IPS DF 4.7 (cell line): ENCODE measurements around the gene RXRB.

ENCODE experiments used
- DNase-seq: peaks from one replicate; pipeline ENCODE4 v3.0.0-alpha.2; 2013; ENCODE audit warnings: low spot score; ENCODE audit errors: extremely low read depth

RXRB gene

DNA sequence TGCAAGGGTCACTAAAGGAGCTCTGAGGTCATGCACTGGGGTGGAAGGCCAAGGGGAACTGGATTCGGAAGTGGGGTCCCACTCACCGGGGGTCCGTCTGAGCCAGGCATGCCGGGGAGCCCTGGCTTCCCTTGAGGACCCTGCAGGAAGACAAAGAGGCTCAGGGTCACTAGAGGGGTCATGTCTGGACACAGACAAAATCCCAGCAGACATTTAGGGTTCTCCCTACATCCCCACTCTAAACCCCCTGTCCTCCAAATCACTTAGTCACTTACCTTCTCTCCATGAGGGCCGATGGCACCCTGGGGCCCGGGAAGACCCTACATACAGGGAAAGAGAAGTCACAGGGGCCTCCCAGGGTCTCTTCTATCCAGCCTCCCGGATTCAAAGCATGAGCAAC, 23.6 kb downstream of the RXRB start:
- no peak for DNase-seq

DNA sequence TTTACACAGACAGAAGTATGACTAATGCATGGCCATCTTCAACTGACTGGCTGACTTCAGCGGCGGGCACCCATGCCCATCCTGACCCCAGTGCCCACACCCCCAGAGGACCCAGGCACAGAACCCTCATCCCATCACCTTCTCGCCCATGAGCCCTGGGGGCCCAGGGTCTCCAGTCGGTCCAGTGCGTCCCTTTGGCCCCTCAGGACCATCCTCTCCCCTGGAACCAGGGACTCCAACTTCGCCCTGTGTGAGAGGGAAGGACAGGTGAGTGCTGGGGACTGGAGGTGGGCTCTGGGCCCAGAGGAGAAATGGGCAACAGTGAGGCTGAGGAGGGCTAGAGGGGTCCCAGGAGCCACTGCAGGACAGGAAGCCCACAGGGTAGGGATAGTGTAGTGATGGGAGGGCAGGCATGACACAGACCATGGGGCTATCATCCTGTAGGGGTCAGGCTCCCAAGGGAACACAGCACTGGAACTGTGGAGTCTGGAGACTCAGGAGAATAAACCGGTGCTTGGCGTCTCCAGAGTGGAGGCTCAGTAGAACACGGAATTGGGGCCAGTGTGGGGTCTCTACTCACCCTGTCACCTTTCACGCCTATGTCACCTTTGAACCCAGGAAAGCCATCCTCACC, 24.9 kb downstream of the RXRB start:
- DNase-seq: no peak

DNA sequence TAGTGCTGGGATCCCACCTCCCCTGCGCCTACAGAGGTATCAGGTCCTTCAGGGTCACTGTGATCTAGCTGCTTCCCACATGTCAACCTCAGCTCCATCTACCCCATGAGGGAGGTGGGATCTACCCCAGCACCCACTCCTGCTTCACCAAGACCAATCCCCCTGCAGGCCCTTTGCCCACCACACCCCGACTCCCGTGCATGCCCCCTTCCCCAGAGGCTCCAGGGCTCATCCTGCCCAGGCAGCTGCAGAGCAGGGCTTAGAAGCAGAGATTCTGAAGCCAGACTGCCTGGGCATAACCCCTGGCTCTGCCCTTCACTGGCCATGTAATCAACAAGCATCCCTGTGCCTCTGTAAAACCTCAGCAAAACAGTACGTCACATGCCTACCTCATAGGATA, 25.7 kb downstream of the RXRB start:
- no peak for DNase-seq

DNA sequence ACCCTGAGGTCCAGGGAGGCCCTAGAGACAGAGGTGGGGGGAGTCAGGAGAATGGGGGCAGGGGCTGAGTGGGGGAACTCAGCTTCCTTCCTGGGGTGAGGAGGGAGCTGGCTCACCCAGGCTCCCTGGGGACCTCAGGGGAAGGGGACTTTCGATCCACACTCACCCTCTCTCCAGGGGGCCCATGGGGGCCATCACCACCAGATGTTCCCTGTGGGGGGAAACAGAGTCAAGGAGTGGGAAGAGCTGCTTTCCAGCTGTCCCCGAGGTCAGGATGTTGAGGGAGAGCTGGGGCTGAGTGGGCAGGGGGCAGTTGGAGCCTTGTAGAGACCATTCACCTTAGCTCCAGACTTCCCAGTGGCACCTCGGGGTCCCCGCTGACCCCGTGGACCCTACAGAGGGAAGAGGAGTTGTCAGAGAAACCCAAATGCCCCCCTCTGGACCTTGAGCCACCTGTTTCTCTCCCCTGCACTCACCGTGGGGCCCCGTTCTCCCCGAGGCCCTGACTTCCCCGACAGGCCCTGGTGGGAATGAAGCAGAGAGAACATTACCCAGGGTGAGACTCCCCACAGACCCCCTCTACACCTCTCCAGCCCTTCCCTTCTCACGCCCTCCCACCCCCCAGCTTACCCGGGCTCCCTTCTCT, 26.8 kb downstream of the RXRB start:
- no peak for DNase-seq

DNA sequence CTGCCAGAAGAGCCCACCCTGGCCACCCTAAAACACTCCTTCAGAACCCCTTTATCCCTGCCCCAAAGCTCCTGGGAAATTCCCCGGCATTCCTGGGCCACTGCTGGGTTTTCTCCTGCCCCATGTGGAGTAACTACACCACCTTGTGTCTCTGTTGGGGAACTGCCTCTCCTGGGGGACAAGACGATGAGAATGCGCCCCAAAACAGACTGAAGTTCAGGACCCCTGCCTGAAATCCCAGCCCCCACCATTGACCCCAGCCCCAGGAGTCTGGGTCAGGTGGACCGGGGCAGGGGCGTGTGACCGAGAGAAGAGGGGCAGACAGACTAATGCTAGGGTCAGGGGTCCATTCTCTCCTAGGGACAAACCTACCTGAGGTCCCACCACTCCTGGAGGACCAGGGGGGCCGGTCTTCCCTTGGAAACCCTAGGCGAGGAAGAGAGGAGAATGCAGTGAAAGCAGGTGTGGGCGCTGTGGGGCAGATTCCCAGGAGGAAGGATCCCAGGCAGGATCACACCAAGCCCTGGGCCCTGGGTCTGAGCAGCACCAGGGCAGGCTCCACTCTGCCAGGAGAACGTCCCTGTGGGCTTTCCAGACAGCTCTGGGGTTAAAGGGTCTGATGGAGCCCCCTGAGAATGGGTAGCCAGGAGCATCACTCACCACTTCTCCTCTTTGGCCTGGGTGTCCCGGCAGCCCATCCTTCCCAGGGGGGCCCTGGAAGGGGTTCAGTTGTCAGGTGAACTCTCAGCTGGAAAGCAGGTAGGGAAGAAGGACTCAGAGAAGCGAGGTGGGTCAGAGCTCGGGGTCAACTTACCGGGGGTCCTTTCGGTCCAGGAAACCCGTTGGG, 27.6 kb downstream of the RXRB start:
- no peak for DNase-seq

DNA sequence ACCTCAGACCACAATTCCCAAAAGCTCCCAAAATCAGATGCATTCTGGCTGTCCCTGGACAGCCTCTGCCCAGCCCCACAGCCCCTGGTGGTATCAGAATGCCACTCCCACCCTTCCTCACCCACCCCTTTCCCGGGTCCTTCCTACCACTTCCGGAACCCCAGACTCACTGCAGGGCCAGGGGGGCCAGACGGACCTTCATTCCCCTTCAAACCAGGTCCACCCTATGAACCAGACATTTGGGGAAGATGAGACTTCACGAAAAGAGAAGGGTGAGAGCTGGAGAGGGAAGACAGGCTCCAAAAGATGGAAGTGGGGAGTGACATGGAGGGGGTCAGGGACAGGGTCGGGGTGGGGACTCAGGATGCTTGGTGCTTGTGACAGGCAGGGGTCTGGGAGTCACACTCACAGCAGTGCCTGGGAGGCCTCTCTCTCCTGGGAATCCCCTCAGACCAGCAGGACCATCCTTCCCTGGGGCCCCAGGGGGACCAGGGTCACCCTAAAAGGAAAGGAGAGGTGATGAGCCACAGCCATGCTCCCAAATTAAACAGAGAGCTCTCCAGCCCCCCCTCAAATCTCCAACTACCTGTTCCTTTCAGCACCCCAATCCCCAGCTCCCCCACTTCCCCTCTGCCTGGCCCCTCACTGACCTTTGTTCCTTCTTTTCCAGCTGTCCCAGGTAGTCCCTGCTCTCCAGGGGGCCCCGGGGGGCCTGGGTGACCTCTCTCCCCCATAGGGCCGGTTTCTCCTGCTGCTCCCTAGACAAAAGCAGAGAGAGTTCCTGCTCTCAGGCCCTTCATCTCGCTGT, 28.4 kb downstream of the RXRB start:
- no peak for DNase-seq

DNA sequence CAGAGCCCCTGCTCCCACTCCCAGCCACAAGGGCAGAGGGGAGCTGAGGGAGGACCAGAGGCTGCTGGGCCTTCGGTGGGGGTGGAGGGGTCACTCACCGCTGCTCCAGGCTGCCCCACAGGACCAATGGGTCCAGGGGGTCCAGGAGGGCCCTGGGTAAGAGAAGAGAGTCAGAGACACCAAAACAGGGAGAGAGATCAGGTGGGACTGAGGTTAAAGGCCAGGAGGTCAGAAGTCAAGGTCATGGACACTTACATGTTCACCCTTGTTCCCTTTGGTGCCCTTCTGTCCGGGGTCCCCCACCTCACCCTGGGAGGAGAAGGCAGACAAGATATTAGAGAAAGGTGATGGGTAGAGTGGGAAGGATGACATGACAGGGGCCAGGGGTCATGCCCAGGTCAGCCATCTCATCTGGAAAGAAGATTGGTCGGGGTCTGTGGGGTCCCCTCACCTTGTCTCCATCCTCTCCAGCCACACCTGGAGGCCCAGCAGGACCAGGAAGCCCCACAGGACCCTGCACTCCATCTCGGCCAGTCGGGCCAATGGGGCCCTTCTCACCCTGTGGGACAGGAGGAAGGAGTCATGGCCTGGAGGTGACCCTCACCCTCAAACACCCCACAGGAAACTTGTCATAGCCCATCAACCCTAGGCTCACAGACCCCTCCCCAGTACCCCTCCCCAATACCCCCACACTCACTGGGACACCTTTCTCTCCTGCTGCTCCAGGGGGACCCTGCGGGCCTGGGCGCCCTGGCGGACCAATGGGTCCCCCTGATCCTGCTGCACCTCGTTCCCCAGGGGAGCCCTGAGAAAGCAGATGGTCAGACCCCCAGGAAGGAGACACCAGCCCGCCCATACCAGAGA, 29.2 kb downstream of the RXRB start:
- DNase-seq: no peak

DNA sequence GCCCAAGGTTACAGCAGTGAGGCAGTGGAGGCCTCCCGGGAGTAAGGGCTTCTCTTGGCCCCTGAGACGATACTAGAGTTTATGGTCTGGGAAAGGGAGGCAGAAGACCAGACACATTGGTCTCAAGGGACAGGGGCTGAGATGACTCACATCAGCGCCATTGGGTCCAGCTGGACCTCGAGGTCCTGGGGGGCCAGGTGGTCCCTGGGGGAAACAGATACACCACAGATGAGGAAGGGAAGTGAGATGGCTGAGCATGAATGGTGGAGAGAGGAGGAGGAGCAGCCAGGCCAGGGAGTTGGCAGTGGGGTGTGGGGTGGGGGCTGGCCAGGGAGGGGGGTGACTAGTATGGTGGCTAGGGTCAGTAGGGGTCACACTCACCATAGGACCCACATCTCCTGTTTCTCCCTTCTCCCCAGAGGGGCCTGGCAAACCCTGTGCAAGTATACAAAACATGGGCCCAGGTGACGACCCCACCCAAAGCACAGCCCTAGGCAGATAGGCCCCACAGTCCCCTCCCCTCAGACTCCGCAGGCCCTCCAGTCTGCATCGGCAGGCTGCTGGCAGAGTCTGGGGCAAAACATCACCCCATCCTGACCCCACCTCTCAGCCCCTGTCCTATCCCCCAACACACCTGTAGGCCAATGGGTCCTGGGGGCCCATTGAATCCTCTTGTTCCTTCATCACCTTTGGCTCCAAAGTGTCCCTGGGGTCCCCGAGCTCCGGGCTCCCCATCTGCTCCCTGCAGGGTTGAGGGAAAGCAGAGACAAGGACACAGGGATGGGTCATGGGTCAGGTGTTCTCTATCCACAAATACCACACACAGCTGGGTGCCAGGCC, 30.1 kb downstream of the RXRB start:
- no peak for DNase-seq

DNA sequence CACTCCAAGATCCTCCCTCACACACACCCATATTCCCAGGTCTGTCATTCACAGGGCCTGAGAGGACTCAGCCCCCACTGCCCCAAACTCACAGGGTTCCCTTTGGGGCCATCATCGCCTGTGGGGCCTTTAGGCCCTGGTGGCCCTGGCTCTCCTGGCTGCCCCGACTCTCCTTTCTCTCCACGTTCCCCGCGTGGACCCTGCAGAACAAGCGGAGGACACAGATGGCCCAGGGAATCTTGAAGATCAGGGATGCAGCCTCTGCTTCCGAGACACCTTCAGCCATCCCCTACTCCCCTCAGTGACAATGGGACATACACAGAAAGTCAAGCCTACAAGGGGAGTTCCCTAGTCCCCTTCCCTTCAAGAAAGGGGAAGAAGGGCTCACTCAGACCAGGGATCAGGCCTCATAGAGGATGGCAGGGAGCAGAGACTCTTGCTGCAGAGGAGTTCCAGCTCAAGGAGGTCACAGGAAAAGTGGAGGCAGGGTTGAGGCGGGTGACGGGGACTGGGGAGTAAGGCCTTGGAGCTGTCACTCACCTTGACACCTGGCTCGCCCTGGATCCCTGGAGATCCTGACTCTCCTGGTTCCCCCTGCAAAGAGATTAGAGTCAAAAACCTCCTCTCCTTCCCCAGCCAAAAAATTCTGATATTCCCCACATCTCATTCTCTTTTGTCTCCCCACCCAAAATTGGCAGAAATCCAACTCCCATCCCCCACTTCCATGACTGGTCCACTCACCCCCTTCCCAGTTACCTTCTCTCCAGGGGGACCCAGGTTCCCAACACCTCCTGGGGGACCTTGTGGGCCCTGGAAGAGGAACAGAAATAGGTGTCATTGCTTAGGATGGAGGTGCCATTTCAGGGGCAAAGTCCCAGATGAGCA, 30.9 kb downstream of the RXRB start:
- no peak for DNase-seq

DNA sequence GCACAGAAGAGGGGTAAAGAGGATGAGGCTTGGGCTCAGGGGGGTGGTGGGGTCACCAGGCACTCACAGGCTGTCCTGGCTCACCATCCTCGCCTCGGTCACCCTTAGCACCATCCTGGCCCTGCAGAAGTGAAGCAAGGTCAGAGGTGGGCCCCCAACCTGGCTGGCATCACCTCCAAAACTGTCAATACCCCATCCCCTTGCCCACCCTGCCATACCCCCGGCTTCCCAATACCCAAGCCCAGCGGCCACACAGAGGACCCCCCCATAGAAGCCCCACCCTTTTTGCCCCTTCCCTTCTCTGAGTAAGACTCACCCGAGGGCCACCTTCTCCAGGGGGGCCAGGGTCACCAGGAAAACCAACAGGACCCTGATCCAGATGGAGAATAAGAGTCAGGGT, 31.8 kb downstream of the RXRB start:
- no peak for DNase-seq

DNA sequence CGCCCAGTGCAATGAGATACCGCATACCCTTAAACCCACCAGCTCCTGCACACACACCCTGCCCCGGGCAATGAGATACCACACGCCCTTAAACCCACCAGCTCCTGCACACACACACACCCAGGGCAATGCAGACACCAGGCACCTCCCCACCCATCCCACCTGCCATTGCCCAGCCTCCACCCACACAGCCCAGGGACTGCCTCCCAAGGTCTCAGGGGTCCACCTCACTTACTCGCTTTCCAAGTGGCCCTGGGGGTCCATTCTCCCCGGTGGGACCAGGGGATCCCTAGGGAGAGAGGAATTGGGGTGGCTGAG, 32.2 kb downstream of the RXRB start:
- DNase-seq: no peak

DNA sequence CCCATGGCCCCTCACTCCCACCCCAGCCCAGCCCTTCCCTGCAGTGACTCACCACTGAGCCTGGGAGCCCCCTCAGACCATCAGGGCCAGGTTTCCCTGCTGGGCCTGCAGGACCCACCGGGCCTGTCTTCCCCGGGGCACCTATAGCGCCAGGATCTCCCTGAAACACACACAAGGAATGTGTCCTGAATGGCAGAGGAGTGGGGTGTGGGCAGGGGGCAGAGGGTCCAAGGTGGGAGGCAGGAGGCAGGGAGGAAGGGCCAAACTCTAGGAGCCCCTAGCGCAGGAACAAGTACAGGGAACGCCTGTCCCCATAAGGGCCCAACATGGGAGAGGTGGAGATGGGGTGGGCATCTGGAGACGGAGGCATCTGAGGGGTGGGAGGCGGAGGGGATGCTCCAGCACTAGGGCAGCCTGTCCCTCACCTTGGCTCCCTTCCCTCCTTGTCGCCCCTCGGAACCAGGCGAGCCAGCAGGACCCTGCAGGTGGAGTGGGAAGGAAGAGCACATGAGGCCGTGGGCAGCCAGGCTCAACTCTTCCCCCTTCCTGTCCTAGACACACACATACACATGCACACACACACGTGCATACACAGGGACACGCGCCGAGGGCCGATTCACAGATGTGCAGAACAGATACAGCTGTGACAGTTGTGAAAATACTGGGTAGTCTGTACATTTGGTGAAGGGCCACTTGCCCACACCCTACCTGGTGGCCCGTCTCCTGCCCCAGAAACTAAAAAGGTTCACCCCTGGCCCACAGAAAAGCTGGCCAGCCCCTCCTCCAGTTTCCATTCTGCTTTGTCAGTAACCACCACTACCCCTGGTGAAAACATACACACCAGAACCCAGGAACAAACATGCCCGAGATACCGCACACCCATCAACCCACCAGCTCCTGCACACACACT, 32.8 kb downstream of the RXRB start:
- DNase-seq: no peak

DNA sequence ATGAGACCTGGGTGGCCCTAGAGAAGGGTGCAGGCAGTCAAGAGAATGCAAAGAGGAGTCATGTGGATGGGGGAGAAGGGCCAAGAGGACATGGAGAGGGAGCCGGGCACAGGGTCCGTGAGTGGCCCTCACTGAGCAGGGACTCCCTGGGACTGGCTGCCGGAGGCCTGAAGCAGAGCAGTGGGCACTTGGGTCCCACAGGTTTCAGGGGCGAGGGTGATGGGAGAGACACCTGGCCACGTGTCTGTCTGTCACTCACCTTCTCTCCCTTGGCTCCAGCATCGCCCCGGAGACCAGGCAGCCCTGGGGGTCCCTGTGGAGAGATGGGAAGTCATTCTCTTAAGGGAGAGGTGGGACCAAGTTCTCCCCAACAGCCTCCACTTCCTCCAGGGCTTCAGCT, 33.7 kb downstream of the RXRB start:
- DNase-seq: no peak

DNA sequence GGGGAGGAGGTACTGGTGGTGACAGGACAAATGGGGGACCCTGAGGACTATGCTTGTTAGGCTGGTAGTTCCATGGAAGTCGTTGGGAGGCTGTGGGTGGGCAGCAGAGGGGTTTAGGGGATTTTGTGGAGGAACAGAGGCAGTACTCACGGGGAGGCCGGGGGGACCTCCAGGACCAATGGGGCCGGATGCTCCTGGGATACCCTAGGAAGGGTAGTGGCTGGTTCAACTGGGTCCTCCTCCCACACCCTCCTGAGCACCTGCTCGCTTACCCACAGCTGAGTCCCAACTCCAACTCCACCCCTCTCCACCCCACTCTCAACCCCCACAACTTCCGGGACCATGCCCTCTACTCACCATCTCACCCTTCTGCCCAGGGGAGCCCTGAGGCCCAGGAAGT, 34.1 kb downstream of the RXRB start:
- DNase-seq: no peak

DNA sequence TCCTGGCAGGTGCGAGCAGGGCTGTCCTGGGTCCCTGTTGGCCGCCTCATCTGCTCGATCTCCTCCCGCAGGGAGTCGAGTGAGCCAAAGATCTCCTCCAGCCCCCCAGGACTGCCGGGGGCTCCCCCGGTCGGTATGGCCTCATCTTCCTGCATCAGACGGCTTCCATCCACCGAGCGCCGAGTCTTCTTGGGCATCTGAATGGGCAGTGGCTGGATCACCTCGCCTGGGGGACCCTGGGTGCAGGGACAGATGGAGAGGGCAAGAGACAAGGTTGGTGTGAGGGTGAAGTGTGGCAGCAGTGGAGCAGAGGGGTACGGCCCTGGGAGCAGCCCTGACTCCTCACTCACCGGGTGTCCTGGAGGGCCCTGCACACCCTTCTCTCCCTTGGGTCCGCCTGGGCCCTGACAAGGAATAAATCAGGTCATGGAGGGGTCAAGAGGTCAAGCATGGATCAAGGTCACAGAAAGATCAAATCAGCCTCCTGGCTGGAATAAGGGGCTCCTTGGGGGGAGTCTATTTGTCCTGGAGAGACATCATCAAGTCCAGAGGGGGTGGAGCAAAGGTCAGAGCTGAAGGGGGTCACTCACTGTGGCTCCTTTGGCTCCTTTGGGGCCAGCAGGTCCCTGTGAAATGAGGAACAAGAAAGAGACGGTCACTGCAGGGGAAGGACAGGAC, 34.7 kb downstream of the RXRB start:
- DNase-seq: no peak

DNA sequence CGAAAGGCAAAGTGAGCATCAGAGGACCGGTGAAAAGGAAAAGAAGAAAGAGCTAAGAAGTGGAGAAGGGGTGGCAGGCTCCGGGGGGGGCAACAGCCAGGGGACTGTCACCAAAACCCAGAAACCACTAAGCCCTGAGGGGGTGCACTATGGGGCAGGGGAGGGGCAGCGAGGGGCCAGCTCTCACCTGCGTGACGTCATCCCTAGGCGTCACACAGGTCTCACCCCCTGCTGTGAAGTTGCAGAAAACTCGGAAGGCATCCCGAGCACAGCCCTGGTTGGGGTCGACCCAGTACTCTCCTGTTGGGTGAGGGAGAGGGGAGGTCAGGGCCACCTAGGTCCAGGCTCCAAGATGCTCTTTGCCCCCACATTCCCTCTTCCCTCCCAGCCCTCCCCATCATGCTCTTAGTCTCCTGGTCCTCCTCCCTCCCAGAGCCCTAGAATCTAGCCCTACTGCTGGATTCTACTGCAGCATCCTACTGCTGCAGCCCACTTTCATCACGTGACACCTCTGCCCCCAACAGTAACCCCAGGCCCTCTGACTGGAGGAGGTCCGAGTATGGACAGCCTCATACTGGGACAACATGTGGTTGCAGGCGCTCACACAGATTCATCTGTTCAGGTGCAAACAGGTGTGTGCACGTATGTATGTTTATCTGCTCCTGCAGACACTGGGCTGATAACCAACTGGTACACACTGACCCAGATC, 35.6 kb downstream of the RXRB start:
- DNase-seq: no peak

DNA sequence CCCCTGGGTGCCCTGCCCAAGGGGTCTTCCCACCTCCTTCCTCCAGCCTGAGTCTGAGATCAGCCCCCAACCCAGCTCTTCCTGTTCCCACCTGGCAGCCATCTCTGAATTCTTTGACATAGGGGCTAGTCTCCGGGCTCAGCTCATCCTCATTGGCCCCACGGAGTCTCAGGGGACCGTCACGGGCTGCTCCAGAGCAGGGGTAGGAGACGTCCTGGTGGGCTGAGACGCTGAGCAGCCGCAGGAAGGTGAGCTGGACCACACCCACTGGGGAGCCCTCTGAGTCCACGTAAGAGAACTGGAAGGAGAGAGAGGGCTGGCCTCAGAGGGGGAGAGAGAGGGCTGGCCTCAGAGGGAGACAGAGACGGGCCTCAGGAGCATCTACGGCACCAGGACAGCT, 36.3 kb downstream of the RXRB start:
- DNase-seq: no peak
